ENCODE measurements around the gene MED13L. TPM values are rescaled to one million over a fixed set of nuclear protein-coding genes. Genes with fewer than 3 reads are reported as not detected.
"Not testable (repeated sequence)": the region's sequence is repeated elsewhere in the genome, so short reads cannot be mapped to it uniquely, and the experiment has no call there.

The MED13L gene
- total RNA-seq, 2 donors from 2014 or later = 121 to 142 TPM

- no peak for ATAC-seq
- no peaks in the 10 kb centered on the region for H3K27me3 Mint-ChIP-seq
- no peak overlapping the region for H3K4me3 Mint-ChIP-seq
- no peak for DNase-seq (ENCODE audit: low spot score)
- no peak overlapping the region for H3K27ac Mint-ChIP-seq
- H3K9me3 Mint-ChIP-seq = no peaks in the 10 kb centered on the region
- no peaks in the 10 kb centered on the region for H3K36me3 Mint-ChIP-seq
- peaks cover 49 to 61% of the 10 kb centered on the region in 2 donors for H3K4me1 Mint-ChIP-seq (ENCODE audit: low read depth in 2 of 2)
Measured at GRCh38 chr12:116241157-116241759, 36.2 kb downstream of the MED13L start.

GRCh38 chr12:116238570-116239119 is 38.8 kb downstream of the MED13L start:
- ATAC-seq, H3K36me3 Mint-ChIP-seq: not testable (repeated sequence)
- peaks cover 31 to 44% of the 10 kb centered on the region in 2 donors for H3K4me1 Mint-ChIP-seq (ENCODE audit: low read depth in 2 of 2)

GRCh38 chr12:116238149-116238548 is 39.3 kb downstream of the MED13L start:
- H3K27me3 Mint-ChIP-seq = no peaks in the 10 kb centered on the region
- H3K4me3 Mint-ChIP-seq = no peak overlapping the region
- H3K9me3 Mint-ChIP-seq = no peaks in the 10 kb centered on the region
- DNase-seq (ENCODE audit: low spot score) = no peak
- peaks cover 26 to 43% of the 10 kb centered on the region in 2 donors for H3K4me1 Mint-ChIP-seq (ENCODE audit: low read depth in 2 of 2)
- no peak for ATAC-seq
- no peak overlapping the region for H3K27ac Mint-ChIP-seq
- H3K36me3 Mint-ChIP-seq = no peaks in the 10 kb centered on the region

More at GRCh38 chr12:116238570-116239119, 38.8 kb downstream of the MED13L start:
- not testable (repeated sequence) for DNase-seq (ENCODE audit: low spot score); H3K27me3 Mint-ChIP-seq; H3K4me3 Mint-ChIP-seq; H3K27ac Mint-ChIP-seq; H3K9me3 Mint-ChIP-seq

- H3K27ac Mint-ChIP-seq = peak overlapping the region; percentile 71 to 89
Measured at GRCh38 chr12:116236976-116237375, 40.5 kb downstream of the MED13L start.

GRCh38 chr12:116236148-116236731 is 41.3 kb downstream of the MED13L start:
- Mint-ChIP-seq H3K4me3 (peak overlapping the region; percentile 59), H3K9me3 (no peaks in the 10 kb centered on the region), H3K4me1 (ENCODE audit: low read depth in 2 of 2) (peaks cover 22 to 36% of the 10 kb centered on the region in 2 donors), H3K27ac (peak overlapping the region; percentile 71 to 89), H3K27me3 (no peaks in the 10 kb centered on the region), H3K36me3 (no peaks in the 10 kb centered on the region)
- ATAC-seq = peak in 1 of 2 donors; percentile 76
- peak; percentile 75 for DNase-seq (ENCODE audit: low spot score)

More at GRCh38 chr12:116236976-116237375, 40.5 kb downstream of the MED13L start:
- no peak for ATAC-seq
- no peaks in the 10 kb centered on the region for H3K36me3 Mint-ChIP-seq
- peak overlapping the region; percentile 3 for H3K4me3 Mint-ChIP-seq
- H3K27me3 Mint-ChIP-seq = no peaks in the 10 kb centered on the region
- H3K4me1 Mint-ChIP-seq (ENCODE audit: low read depth in 2 of 2) = peaks cover 24 to 40% of the 10 kb centered on the region in 2 donors
- DNase-seq (ENCODE audit: low spot score) = no peak
- H3K9me3 Mint-ChIP-seq = no peaks in the 10 kb centered on the region

- H3K36me3 Mint-ChIP-seq; H3K9me3 Mint-ChIP-seq; ATAC-seq; H3K4me3 Mint-ChIP-seq; H3K27ac Mint-ChIP-seq; DNase-seq (ENCODE audit: low spot score); H3K27me3 Mint-ChIP-seq: not testable (repeated sequence)
- peaks cover 17 to 22% of the 10 kb centered on the region in 2 donors for H3K4me1 Mint-ChIP-seq (ENCODE audit: low read depth in 2 of 2)
Measured at GRCh38 chr12:116234148-116234547, 43.3 kb downstream of the MED13L start.

- Mint-ChIP-seq H3K27ac (no peak overlapping the region), H3K36me3 (no peaks in the 10 kb centered on the region), H3K27me3 (no peaks in the 10 kb centered on the region), H3K4me3 (no peak overlapping the region), H3K9me3 (no peaks in the 10 kb centered on the region), H3K4me1 (ENCODE audit: low read depth in 2 of 2) (peaks cover 17 to 22% of the 10 kb centered on the region in 2 donors)
- DNase-seq (ENCODE audit: low spot score) = no peak
- ATAC-seq = no peak
Measured at GRCh38 chr12:116233669-116234068, 43.8 kb downstream of the MED13L start.

- no peak for ATAC-seq
- H3K9me3 Mint-ChIP-seq = no peaks in the 10 kb centered on the region
Measured at GRCh38 chr12:116227811-116228210, 49.7 kb downstream of the MED13L start.

GRCh38 chr12:116226026-116226425 is 51.5 kb downstream of the MED13L start:
- peaks cover 17 to 18% of the 10 kb centered on the region in 2 donors for H3K4me1 Mint-ChIP-seq (ENCODE audit: low read depth in 2 of 2)
- ATAC-seq (no peak), DNase-seq (ENCODE audit: low spot score) (no peak)
- no peak overlapping the region for H3K27ac Mint-ChIP-seq
- H3K36me3 Mint-ChIP-seq = no peaks in the 10 kb centered on the region
- no peaks in the 10 kb centered on the region for H3K9me3 Mint-ChIP-seq
- H3K27me3 Mint-ChIP-seq = no peaks in the 10 kb centered on the region
- no peak overlapping the region for H3K4me3 Mint-ChIP-seq

More at GRCh38 chr12:116227811-116228210, 49.7 kb downstream of the MED13L start:
- H3K4me3 Mint-ChIP-seq = no peak overlapping the region
- H3K27ac Mint-ChIP-seq = no peak overlapping the region
- no peak for DNase-seq (ENCODE audit: low spot score)
- no peaks in the 10 kb centered on the region for H3K36me3 Mint-ChIP-seq
- no peaks in the 10 kb centered on the region for H3K27me3 Mint-ChIP-seq
- peaks cover 7 to 15% of the 10 kb centered on the region in 2 donors for H3K4me1 Mint-ChIP-seq (ENCODE audit: low read depth in 2 of 2)

- Mint-ChIP-seq H3K27me3 (no peaks in the 10 kb centered on the region), H3K9me3 (no peaks in the 10 kb centered on the region), H3K27ac (no peak overlapping the region), H3K36me3 (no peaks in the 10 kb centered on the region), H3K4me1 (ENCODE audit: low read depth in 2 of 2) (peaks cover 24 to 29% of the 10 kb centered on the region in 2 donors), H3K4me3 (no peak overlapping the region)
- DNase-seq (ENCODE audit: low spot score) (no peak), ATAC-seq (no peak)
Measured at GRCh38 chr12:116222358-116222757, 55.1 kb downstream of the MED13L start.

- Mint-ChIP-seq H3K4me1 (ENCODE audit: low read depth in 2 of 2) (peaks cover 36 to 45% of the 10 kb centered on the region in 2 donors), H3K27ac (no peak overlapping the region), H3K36me3 (no peaks in the 10 kb centered on the region), H3K4me3 (no peak overlapping the region), H3K9me3 (no peaks in the 10 kb centered on the region), H3K27me3 (no peaks in the 10 kb centered on the region)
- DNase-seq (ENCODE audit: low spot score) (no peak), ATAC-seq (no peak)
Measured at GRCh38 chr12:116220756-116221155, 56.7 kb downstream of the MED13L start.

GRCh38 chr12:116217045-116217735 is 60.3 kb downstream of the MED13L start:
- no peak overlapping the region for H3K4me3 Mint-ChIP-seq
- no peaks in the 10 kb centered on the region for H3K27me3 Mint-ChIP-seq
- ATAC-seq (no peak), DNase-seq (ENCODE audit: low spot score) (no peak)
- peak overlapping the region in 1 of 2 donors; percentile 52 for H3K27ac Mint-ChIP-seq
- no peaks in the 10 kb centered on the region for H3K36me3 Mint-ChIP-seq
- peaks cover 45 to 56% of the 10 kb centered on the region in 2 donors for H3K4me1 Mint-ChIP-seq (ENCODE audit: low read depth in 2 of 2)
- H3K9me3 Mint-ChIP-seq = no peaks in the 10 kb centered on the region

GRCh38 chr12:116216022-116216756 is 61.3 kb downstream of the MED13L start:
- H3K9me3 Mint-ChIP-seq = no peaks in the 10 kb centered on the region
- H3K36me3 Mint-ChIP-seq = no peaks in the 10 kb centered on the region
- H3K27me3 Mint-ChIP-seq = no peaks in the 10 kb centered on the region
- H3K4me3 Mint-ChIP-seq = no peak overlapping the region
- peak overlapping the region; percentile 2 to 5 for H3K27ac Mint-ChIP-seq
- DNase-seq (ENCODE audit: low spot score) (no peak), ATAC-seq (no peak)
- peaks cover 45 to 51% of the 10 kb centered on the region in 2 donors for H3K4me1 Mint-ChIP-seq (ENCODE audit: low read depth in 2 of 2)

All from natural killer cell treated with Interleukin-12 subunit alpha and Interleukin-12 subunit beta and Interleukin-15 and Interleukin-18, amount 100 ng/mL, for 72 hours (primary cell).